Liver (tissue), 9 donors: ENCODE data around the gene PRPH. TPM values are rescaled to one million over a fixed set of nuclear protein-coding genes. Genes with fewer than 3 reads are reported as not detected.

Source experiments
- DNase-seq: peaks from one replicate; pipeline ENCODE4 v3.0.0-alpha.2; 2017; ENCODE audit warnings: low spot score
- H3K27ac ChIP-seq, 2 donors: one replicate each; pipeline ENCODE4 v1.7.0; 2013; ENCODE audit warnings: inconsistent platforms in 2 of 2, low read length in 2 of 2, control low read depth in 1 of 2, low read depth in 1 of 2, mild to moderate bottlenecking in 1 of 2
- H3K27me3 ChIP-seq, 4 donors: one replicate each; pipeline versions ENCODE4 v1.6.1 to v1.7.0; 2013; ENCODE audit warnings: low read length in 3 of 4, inconsistent platforms in 1 of 4, mild to moderate bottlenecking in 1 of 4, moderate library complexity in 1 of 4; ENCODE audit not compliant: control insufficient read depth in 4 of 4, insufficient read depth in 4 of 4
- H3K36me3 ChIP-seq, 4 donors: one replicate each; pipeline versions ENCODE4 v1.6.1 to v1.7.0; 2013; ENCODE audit warnings: low read length in 3 of 4, mild to moderate bottlenecking in 3 of 4, low read depth in 1 of 4, moderate library complexity in 1 of 4; ENCODE audit not compliant: control insufficient read depth in 4 of 4, insufficient read depth in 3 of 4
- H3K4me1 ChIP-seq, 4 donors: one replicate each; pipeline versions ENCODE4 v1.6.1 to v1.7.0; 2013; ENCODE audit warnings: low read length in 3 of 4, mild to moderate bottlenecking in 3 of 4, moderate library complexity in 1 of 4; ENCODE audit not compliant: control insufficient read depth in 4 of 4, insufficient read depth in 4 of 4
- H3K4me3 ChIP-seq, 3 donors: one replicate each; pipeline versions ENCODE4 v1.6.1 to v1.7.0; 2013; ENCODE audit warnings: low read length in 3 of 3, control low read depth in 1 of 3, low read depth in 1 of 3, mild to moderate bottlenecking in 1 of 3
- H3K9ac ChIP-seq, 2 donors: one replicate each; pipeline ENCODE4 v1.7.0; 2013; ENCODE audit warnings: low read length in 2 of 2, mild to moderate bottlenecking in 2 of 2, moderate library complexity in 2 of 2, control low read depth in 1 of 2, low read depth in 1 of 2
- H3K9me3 ChIP-seq, 4 donors: one replicate each; pipeline versions ENCODE4 v1.6.1 to v1.7.0; 2013; ENCODE audit warnings: low read length in 3 of 4; ENCODE audit not compliant: control insufficient read depth in 4 of 4
- EGR1 ChIP-seq, 2 donors: IDR thresholded peaks; 2 replicates each; pipeline ENCODE4 v1.6.1; 2016 to 2018; ENCODE audit warnings: antibody characterized with exemption in 2 of 2, low read depth in 2 of 2
- FOXA1 ChIP-seq: IDR thresholded peaks from 2 replicates; pipeline ENCODE4 v1.6.1; 2016; ENCODE audit warnings: antibody characterized with exemption
- FOXA2 ChIP-seq: IDR thresholded peaks from 2 replicates; pipeline ENCODE4 v1.6.1; 2016; ENCODE audit warnings: antibody characterized with exemption
- GABPA ChIP-seq, 2 donors: IDR thresholded peaks in 1 of 2; conservative IDR thresholded peaks in 1 of 2; 2 replicates each; pipeline ENCODE4 v1.6.1; 2016; ENCODE audit warnings: antibody characterized with exemption in 2 of 2, mild to moderate bottlenecking in 1 of 2, moderate library complexity in 1 of 2
- HNF4A ChIP-seq, 2 donors: conservative IDR thresholded peaks; 2 replicates each; pipeline ENCODE4 v1.6.1; 2016; ENCODE audit warnings: antibody characterized with exemption in 2 of 2, mild to moderate bottlenecking in 2 of 2
- HNF4G ChIP-seq: IDR thresholded peaks from 2 replicates; pipeline ENCODE4 v1.6.1; 2016; ENCODE audit warnings: antibody characterized with exemption
- JUND ChIP-seq, 2 donors: IDR thresholded peaks; 2 replicates each; pipeline ENCODE4 v1.6.1; 2016; ENCODE audit warnings: antibody characterized with exemption in 2 of 2
- NR2F2 ChIP-seq: IDR thresholded peaks from 2 replicates; pipeline ENCODE4 v1.6.1; 2016; ENCODE audit warnings: antibody characterized with exemption
- RAD21 ChIP-seq, 2 donors: IDR thresholded peaks; 2 replicates each; pipeline ENCODE4 v1.6.1; 2016; ENCODE audit warnings: antibody characterized with exemption in 2 of 2, mild to moderate bottlenecking in 2 of 2
- RXRA ChIP-seq, 2 donors: IDR thresholded peaks; 2 replicates each; pipeline ENCODE4 v1.6.1; 2017 to 2018; ENCODE audit warnings: antibody characterized with exemption in 2 of 2, mild to moderate bottlenecking in 1 of 2
- SP1 ChIP-seq: IDR thresholded peaks from 2 replicates; pipeline ENCODE4 v1.6.1; 2018; ENCODE audit warnings: antibody characterized with exemption, mild to moderate bottlenecking
- TAF1 ChIP-seq: conservative IDR thresholded peaks from 2 replicates; pipeline ENCODE4 v1.6.1; 2016; ENCODE audit warnings: antibody characterized with exemption, mild to moderate bottlenecking
- YY1 ChIP-seq: IDR thresholded peaks from 2 replicates; pipeline ENCODE4 v1.6.1; 2016; ENCODE audit warnings: antibody characterized with exemption, mild to moderate bottlenecking
- WGBS: extraction: QIAGEN DNeasy Blood & Tissue Kit; methylation state at CpG from one replicate; pipeline ENCODE4 v1.1.7; 2013; 5-methylcytosine and 5-hydroxymethylcytosine counted together
- polyA plus RNA-seq, 2 donors: library from polyadenylated mRNA; stranded (reverse) in 1 of 2; unstranded in 1 of 2; fragments of 200-250 nt in 1 of 2; fragments of >200 nt in 1 of 2; fragmentation: Nextera tagmentation in 1 of 2; extraction: Ambion mirVana in 1 of 2; gene quantifications; one replicate each; pipeline versions ENCODE4 v1.2.1 to v1.2.3, GENCODE V29; 2013 to 2015
- total RNA-seq, 2 donors: library from RNA; depleted of rRNA; stranded (reverse); fragments of >200 nt; gene quantifications; one replicate each; pipeline ENCODE4 v1.2.3, GENCODE V29; 2014
- TF ChIP-seq, protein P1 (sequence below): fragments of 150-350 bp; IDR thresholded peaks from 2 replicates; pipeline ENCODE4 v1.5.1; 2017; ENCODE audit warnings: improper control_type of control experiment, low read depth, low read length; ENCODE audit not compliant: missing input control
- TF ChIP-seq, protein P2 (sequence below): IDR thresholded peaks from 2 replicates; pipeline ENCODE4 v1.6.1; 2016; ENCODE audit warnings: antibody characterized with exemption
- TF ChIP-seq, protein P3 (sequence below): IDR thresholded peaks from 2 replicates; pipeline ENCODE4 v1.6.1; 2016; ENCODE audit warnings: antibody characterized with exemption
- TF ChIP-seq, protein P4 (sequence below): IDR thresholded peaks from 2 replicates; pipeline ENCODE4 v1.6.1; 2016; ENCODE audit warnings: antibody characterized with exemption, mild to moderate bottlenecking
- TF ChIP-seq, protein P5 (sequence below): IDR thresholded peaks from 2 replicates; pipeline ENCODE4 v1.6.1; 2016; ENCODE audit warnings: antibody characterized with exemption
- donor health status: healthy.
- donor health status: healthy.
- donor health status: healthy.
- donor health status: healthy.
- donor health status: healthy.

The PRPH gene
- total and polyA plus RNA-seq, 4 donors = 0.05 TPM; not detected in 3

- no peaks in the 10 kb centered on the region for H3K9me3 ChIP-seq
- H3K27ac ChIP-seq = no peak overlapping the region
- no peak overlapping the region for H3K4me3 ChIP-seq
- no peaks in the 10 kb centered on the region for H3K27me3 ChIP-seq
- TF ChIP-seq, protein P1, sequence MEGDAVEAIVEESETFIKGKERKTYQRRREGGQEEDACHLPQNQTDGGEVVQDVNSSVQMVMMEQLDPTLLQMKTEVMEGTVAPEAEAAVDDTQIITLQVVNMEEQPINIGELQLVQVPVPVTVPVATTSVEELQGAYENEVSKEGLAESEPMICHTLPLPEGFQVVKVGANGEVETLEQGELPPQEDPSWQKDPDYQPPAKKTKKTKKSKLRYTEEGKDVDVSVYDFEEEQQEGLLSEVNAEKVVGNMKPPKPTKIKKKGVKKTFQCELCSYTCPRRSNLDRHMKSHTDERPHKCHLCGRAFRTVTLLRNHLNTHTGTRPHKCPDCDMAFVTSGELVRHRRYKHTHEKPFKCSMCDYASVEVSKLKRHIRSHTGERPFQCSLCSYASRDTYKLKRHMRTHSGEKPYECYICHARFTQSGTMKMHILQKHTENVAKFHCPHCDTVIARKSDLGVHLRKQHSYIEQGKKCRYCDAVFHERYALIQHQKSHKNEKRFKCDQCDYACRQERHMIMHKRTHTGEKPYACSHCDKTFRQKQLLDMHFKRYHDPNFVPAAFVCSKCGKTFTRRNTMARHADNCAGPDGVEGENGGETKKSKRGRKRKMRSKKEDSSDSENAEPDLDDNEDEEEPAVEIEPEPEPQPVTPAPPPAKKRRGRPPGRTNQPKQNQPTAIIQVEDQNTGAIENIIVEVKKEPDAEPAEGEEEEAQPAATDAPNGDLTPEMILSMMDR = no peak
- TF ChIP-seq RAD21 (IDR thresholded peaks at IDR 0.05) (no peak), NR2F2 (no peak), HNF4A (conservative IDR thresholded peaks at IDR 0.05) (no peak), TAF1 (no peak), FOXA1 (no peak), JUND (IDR thresholded peaks at IDR 0.05) (no peak), EGR1 (IDR thresholded peaks at IDR 0.05; ENCODE audit: low read depth in 2 of 2) (no peak), SP1 (no peak), FOXA2 (no peak), YY1 (no peak), GABPA (IDR thresholded peaks at IDR 0.05 in 1 of 2, conservative IDR thresholded peaks at IDR 0.05 in 1 of 2) (no peak), HNF4G (no peak)
- TF ChIP-seq, protein P2, sequence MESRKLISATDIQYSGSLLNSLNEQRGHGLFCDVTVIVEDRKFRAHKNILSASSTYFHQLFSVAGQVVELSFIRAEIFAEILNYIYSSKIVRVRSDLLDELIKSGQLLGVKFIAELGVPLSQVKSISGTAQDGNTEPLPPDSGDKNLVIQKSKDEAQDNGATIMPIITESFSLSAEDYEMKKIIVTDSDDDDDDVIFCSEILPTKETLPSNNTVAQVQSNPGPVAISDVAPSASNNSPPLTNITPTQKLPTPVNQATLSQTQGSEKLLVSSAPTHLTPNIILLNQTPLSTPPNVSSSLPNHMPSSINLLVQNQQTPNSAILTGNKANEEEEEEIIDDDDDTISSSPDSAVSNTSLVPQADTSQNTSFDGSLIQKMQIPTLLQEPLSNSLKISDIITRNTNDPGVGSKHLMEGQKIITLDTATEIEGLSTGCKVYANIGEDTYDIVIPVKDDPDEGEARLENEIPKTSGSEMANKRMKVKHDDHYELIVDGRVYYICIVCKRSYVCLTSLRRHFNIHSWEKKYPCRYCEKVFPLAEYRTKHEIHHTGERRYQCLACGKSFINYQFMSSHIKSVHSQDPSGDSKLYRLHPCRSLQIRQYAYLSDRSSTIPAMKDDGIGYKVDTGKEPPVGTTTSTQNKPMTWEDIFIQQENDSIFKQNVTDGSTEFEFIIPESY = no peak
- TF ChIP-seq, protein P3, sequence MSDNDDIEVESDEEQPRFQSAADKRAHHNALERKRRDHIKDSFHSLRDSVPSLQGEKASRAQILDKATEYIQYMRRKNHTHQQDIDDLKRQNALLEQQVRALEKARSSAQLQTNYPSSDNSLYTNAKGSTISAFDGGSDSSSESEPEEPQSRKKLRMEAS = no peak
- H3K9ac ChIP-seq = no peak overlapping the region
- DNase-seq = no peak
- H3K36me3 ChIP-seq = no peaks in the 10 kb centered on the region
- WGBS = 97% methylated on average over 2 of the region's 2 CpGs
- H3K4me1 ChIP-seq = peaks cover 0 to 13% (median 5%) of the 10 kb centered on the region in 4 donors
Observed at GRCh38 chr12:49261721-49262120, 33.2 kb upstream of the PRPH start.

DNA sequence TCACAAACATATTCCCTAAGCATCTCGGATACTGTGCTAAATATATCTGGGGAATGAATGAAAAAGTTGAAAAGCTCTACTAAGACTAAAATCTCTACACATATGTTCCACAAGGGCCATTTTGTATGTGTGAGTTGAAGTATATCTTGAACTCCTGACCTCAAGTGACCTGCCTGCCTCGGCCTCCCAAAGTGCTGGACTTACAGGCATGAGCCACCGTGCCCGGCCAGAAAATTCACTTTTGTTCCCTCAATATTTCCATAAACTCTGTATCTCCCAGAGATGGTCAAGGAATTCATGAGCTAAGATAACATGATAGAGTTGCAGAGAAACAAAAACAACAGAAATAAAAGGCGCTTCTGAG lies 31.6 kb upstream of the PRPH start:
- H3K9me3 ChIP-seq = no peaks in the 10 kb centered on the region
- no peak overlapping the region for H3K27ac ChIP-seq
- H3K4me3 ChIP-seq = no peak overlapping the region
- peaks cover 0 to 27% (median 11%) of the 10 kb centered on the region in 4 donors for H3K4me1 ChIP-seq
- no peak overlapping the region for H3K9ac ChIP-seq
- TF ChIP-seq GABPA (IDR thresholded peaks at IDR 0.05 in 1 of 2, conservative IDR thresholded peaks at IDR 0.05 in 1 of 2) = no peak
- no peak for TF ChIP-seq TAF1
- no peak for TF ChIP-seq RAD21 (IDR thresholded peaks at IDR 0.05)
- no peak for TF ChIP-seq NR2F2
- TF ChIP-seq FOXA2 = no peak
- TF ChIP-seq, protein P4, sequence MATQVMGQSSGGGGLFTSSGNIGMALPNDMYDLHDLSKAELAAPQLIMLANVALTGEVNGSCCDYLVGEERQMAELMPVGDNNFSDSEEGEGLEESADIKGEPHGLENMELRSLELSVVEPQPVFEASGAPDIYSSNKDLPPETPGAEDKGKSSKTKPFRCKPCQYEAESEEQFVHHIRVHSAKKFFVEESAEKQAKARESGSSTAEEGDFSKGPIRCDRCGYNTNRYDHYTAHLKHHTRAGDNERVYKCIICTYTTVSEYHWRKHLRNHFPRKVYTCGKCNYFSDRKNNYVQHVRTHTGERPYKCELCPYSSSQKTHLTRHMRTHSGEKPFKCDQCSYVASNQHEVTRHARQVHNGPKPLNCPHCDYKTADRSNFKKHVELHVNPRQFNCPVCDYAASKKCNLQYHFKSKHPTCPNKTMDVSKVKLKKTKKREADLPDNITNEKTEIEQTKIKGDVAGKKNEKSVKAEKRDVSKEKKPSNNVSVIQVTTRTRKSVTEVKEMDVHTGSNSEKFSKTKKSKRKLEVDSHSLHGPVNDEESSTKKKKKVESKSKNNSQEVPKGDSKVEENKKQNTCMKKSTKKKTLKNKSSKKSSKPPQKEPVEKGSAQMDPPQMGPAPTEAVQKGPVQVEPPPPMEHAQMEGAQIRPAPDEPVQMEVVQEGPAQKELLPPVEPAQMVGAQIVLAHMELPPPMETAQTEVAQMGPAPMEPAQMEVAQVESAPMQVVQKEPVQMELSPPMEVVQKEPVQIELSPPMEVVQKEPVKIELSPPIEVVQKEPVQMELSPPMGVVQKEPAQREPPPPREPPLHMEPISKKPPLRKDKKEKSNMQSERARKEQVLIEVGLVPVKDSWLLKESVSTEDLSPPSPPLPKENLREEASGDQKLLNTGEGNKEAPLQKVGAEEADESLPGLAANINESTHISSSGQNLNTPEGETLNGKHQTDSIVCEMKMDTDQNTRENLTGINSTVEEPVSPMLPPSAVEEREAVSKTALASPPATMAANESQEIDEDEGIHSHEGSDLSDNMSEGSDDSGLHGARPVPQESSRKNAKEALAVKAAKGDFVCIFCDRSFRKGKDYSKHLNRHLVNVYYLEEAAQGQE = no peak
- no peak for TF ChIP-seq RXRA (IDR thresholded peaks at IDR 0.05)
- TF ChIP-seq, protein P3 = no peak
- TF ChIP-seq, protein P5, sequence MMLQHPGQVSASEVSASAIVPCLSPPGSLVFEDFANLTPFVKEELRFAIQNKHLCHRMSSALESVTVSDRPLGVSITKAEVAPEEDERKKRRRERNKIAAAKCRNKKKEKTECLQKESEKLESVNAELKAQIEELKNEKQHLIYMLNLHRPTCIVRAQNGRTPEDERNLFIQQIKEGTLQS = no peak
- TF ChIP-seq FOXA1 = no peak
- TF ChIP-seq, protein P1 = no peak
- no peak for TF ChIP-seq YY1
- TF ChIP-seq HNF4G = no peak
- no peak for TF ChIP-seq JUND (IDR thresholded peaks at IDR 0.05)
- TF ChIP-seq HNF4A (conservative IDR thresholded peaks at IDR 0.05) = no peak
- no peaks in the 10 kb centered on the region for H3K27me3 ChIP-seq
- no peak for DNase-seq
- no peaks in the 10 kb centered on the region for H3K36me3 ChIP-seq
- 92% methylated on average over 5 of the region's 5 CpGs for WGBS
